Measurements from ENCODE around the gene C1GALT1.

- no peak for TF ChIP-seq CTCF (IDR thresholded peaks at IDR 0.05)
- TF ChIP-seq POLR2A (IDR thresholded peaks at IDR 0.05), result no peak
These were observed 35.5 kb upstream of the C1GALT1 start for GRCh38 chr7:7146837-7147236.

All from adrenal gland (tissue), 5 donors.